Left kidney (tissue), 2 donors: ENCODE results near the gene SRM. TPM values are rescaled to one million over a fixed set of nuclear protein-coding genes. Genes with fewer than 3 reads are reported as not detected.
"Not testable (repeated sequence)": the region's sequence is repeated elsewhere in the genome, so short reads cannot be mapped to it uniquely, and the experiment has no call there.

Source experiments
- DNase-seq: peaks from one replicate; pipeline ENCODE4 v3.0.0-alpha.2; 2013
- polyA plus RNA-seq: library from polyadenylated mRNA; unstranded; fragments of 120-200 nt; gene quantifications from one replicate; pipeline ENCODE4 v1.2.1, GENCODE V29; 2013; ENCODE audit not compliant: insufficient read length

The SRM gene
- polyA plus RNA-seq, 1 donor, result 41.3 TPM

DNA sequence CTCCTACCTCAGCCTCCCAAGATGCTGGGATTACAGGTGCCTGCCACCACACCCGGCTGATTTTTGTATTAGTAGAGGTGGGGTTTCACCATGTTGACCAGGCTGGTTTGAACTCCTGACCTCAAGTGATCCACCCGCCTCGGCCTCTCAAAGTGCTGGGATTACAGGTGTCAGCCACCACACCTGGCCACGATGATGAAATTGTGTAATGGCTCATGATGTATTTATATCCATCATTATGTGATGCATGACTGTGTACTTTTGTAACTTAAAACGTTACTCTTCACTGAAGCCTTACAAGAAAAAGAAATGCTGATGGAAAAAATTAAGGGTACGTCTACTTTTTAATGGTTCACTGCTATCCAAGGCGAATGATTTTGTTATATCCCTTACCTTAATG, 39.8 kb downstream of the SRM start:
- no peak for DNase-seq

DNA sequence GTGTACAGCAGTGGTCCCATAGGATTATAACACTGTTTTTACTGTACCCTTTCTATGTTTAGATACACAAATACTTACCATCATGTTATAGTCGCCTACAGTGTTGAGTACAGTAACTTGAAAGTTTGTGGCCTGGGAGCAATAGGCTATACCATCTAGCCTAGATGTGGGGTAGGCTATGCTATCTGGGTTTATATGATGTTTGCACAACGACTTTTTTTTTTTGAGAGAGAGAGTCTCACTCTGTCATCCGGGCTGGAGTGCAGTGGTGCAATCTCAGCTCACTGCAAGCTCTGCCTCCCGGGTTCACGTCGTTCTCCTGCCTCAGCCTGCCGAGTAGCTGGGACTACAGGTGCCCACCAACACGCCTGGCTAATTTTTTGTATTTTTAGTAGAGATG, 40.5 kb downstream of the SRM start:
- not testable (repeated sequence) for DNase-seq

DNA sequence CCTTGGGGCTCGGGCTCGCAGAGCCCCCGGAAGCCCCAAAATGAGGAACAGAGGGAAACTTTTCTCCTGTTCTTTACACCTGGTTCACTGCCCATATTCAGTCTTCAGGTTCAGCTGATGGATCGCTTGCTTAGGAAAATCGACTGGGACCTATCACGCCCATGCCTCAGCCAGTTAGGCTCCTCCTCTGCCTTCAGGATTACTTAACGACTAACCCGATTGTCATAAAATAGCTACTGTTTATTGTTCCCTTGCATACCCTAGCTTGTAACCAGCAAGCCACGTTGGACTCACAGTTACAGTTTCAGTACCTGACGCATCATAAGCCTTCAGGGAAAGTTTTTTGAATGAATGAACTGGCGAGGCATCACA, 46.7 kb downstream of the SRM start:
- DNase-seq, result no peak

DNA sequence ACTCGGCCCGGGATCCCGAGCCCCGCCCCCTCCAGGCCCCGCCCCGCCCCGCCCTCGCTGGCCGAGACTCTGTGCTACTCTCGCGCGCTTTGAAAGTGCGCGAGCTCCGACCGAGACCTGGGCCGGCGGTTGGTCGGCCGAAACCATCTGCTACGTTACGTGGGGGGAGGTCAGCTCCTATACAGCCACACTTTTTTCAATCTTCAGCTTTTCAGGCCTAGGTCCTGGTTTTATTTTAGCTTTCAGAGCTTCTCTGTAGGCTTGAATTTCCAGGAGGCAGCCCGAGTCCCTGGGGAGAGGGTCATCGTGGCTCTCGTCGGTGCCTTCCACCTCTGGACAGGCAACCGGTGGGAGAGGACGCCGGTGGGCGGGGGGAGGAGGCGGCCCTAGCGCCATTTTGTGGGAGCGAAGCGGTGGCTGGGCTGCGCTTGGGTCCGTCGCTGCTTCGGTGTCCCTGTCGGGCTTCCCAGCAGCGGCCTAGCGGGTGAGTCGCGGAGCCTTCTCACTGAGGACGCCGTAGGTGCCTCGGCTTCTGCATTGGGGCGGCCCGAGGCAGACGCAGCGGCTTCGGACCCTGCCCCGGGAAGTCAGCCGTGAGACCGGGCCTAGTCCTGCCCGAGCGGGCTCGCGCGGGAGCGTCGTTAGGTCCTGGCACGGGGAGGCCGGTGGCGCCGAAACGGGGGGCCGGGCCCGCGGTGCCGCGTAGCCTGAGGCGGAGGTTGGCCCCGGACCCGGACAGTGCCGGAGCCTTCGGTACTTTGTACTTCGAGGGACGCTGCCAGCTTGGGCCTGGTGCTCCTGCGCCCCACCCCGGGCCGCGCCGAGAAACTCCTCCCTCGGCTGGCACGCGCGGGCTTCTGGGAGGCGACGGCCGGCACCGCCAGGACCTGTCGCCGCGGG, 47.3 kb downstream of the SRM start, which contains the start of gene TARDBP:
TARDBP (plus strand) TSS at position 395 of the 900 bp plus-strand sequence. CDS start 1,074 bp downstream, outside the sequence.
- DNase-seq, result peak; percentile 93

Other genes starting within 250 kb of the SRM start
- gene TARDBP, start 47.4 kb downstream of the SRM start, polyA plus RNA-seq, result 370 TPM
- gene MASP2, start 12.8 kb downstream of the SRM start, polyA plus RNA-seq, result 12.8 TPM
- 114 TPM for gene EXOSC10, start 39.9 kb upstream of the SRM start, polyA plus RNA-seq
- gene ANGPTL7, start 129.3 kb upstream of the SRM start, polyA plus RNA-seq, result 0.10 TPM
- 56.6 TPM for gene MTOR, start 202.5 kb upstream of the SRM start, polyA plus RNA-seq
- gene UBIAD1, start 213.2 kb upstream of the SRM start, polyA plus RNA-seq, result 16.4 TPM